Adipocyte (in vitro differentiated cells): Measurements from ENCODE around the gene STX7.

Experiments used
- DNase-seq: peaks from one replicate; pipeline ENCODE4 v3.0.0-alpha.2; 2015; ENCODE audit warnings: low read depth
- H3K27me3 ChIP-seq: replicated peaks from 2 replicates; pipeline ENCODE4 v1.7.0; 2013; ENCODE audit warnings: mild to moderate bottlenecking, low read length, moderate library complexity; ENCODE audit not compliant: control insufficient read depth, insufficient read depth
- H3K36me3 ChIP-seq: 2 replicates; pipeline ENCODE4 v1.7.0; 2013; ENCODE audit warnings: low read length, mild to moderate bottlenecking, moderate library complexity; ENCODE audit not compliant: control insufficient read depth, insufficient read depth, severe bottlenecking
- H3K4me1 ChIP-seq: 2 replicates; pipeline ENCODE4 v1.7.0; 2013; ENCODE audit warnings: mild to moderate bottlenecking, low read length, moderate library complexity; ENCODE audit not compliant: control insufficient read depth, insufficient read depth
- H3K4me3 ChIP-seq: 2 replicates; pipeline ENCODE4 v1.7.0; 2013; ENCODE audit warnings: mild to moderate bottlenecking, low read length, moderate library complexity
- H3K9ac ChIP-seq: 2 replicates; pipeline ENCODE4 v1.7.0; 2013; ENCODE audit warnings: mild to moderate bottlenecking, low read length, moderate library complexity
- H3K9me3 ChIP-seq: 2 replicates; pipeline ENCODE4 v1.7.0; 2013; ENCODE audit warnings: mild to moderate bottlenecking, low read length, moderate library complexity; ENCODE audit not compliant: control insufficient read depth

STX7 gene

GRCh38 chr6:132445201-132445951, 67.5 kb downstream of the STX7 start:
- peak overlapping the region; percentile 73 for H3K9ac ChIP-seq
- peak; percentile 77 for DNase-seq
- peaks cover 11% of the 10 kb centered on the region for H3K9me3 ChIP-seq
- no peaks in the 10 kb centered on the region for H3K27me3 ChIP-seq
- peaks cover 45% of the 10 kb centered on the region for H3K4me1 ChIP-seq
- H3K4me3 ChIP-seq: peak overlapping the region; percentile 41
- peaks cover 12% of the 10 kb centered on the region for H3K36me3 ChIP-seq

GRCh38 chr6:132443206-132443605, 69.7 kb downstream of the STX7 start:
- Histone ChIP-seq H3K36me3 (no peaks in the 10 kb centered on the region), H3K9ac (no peak overlapping the region), H3K27me3 (no peaks in the 10 kb centered on the region), H3K9me3 (peaks cover 11% of the 10 kb centered on the region), H3K4me1 (peaks cover 42% of the 10 kb centered on the region), H3K4me3 (no peak overlapping the region)
- DNase-seq: no peak

- no peak for DNase-seq
- no peaks in the 10 kb centered on the region for H3K4me1 ChIP-seq
Observed at GRCh38 chr6:132430110-132430509, 82.8 kb downstream of the STX7 start.

GRCh38 chr6:132425176-132425575, 87.7 kb downstream of the STX7 start:
- no peak overlapping the region for H3K4me3 ChIP-seq
- H3K36me3 ChIP-seq: no peaks in the 10 kb centered on the region
- no peak for DNase-seq
- no peak overlapping the region for H3K9ac ChIP-seq
- no peaks in the 10 kb centered on the region for H3K4me1 ChIP-seq
- H3K9me3 ChIP-seq: peaks cover 11% of the 10 kb centered on the region
- H3K27me3 ChIP-seq: no peaks in the 10 kb centered on the region

More at GRCh38 chr6:132430110-132430509, 82.8 kb downstream of the STX7 start:
- Histone ChIP-seq H3K27me3 (no peaks in the 10 kb centered on the region), H3K9me3 (no peaks in the 10 kb centered on the region), H3K4me3 (no peak overlapping the region), H3K36me3 (no peaks in the 10 kb centered on the region), H3K9ac (no peak overlapping the region)

GRCh38 chr6:132423839-132424238, 89.1 kb downstream of the STX7 start:
- H3K9ac ChIP-seq: no peak overlapping the region
- no peak for DNase-seq

GRCh38 chr6:132418235-132418965, 94.5 kb downstream of the STX7 start:
- no peaks in the 10 kb centered on the region for H3K36me3 ChIP-seq
- H3K4me3 ChIP-seq: peak overlapping the region; percentile 16

More at GRCh38 chr6:132423839-132424238, 89.1 kb downstream of the STX7 start:
- Histone ChIP-seq H3K27me3 (no peaks in the 10 kb centered on the region), H3K36me3 (no peaks in the 10 kb centered on the region), H3K4me1 (no peaks in the 10 kb centered on the region), H3K4me3 (no peak overlapping the region), H3K9me3 (peaks cover 11% of the 10 kb centered on the region)

GRCh38 chr6:132414761-132415160, 98.2 kb downstream of the STX7 start:
- Histone ChIP-seq H3K9ac (peak overlapping the region; percentile 23), H3K36me3 (no peaks in the 10 kb centered on the region), H3K27me3 (no peaks in the 10 kb centered on the region), H3K9me3 (peaks cover 19% of the 10 kb centered on the region), H3K4me3 (peak overlapping the region; percentile 56), H3K4me1 (peaks cover 30% of the 10 kb centered on the region)
- DNase-seq: no peak

More at GRCh38 chr6:132418235-132418965, 94.5 kb downstream of the STX7 start:
- Histone ChIP-seq H3K9me3 (peaks cover 30% of the 10 kb centered on the region), H3K9ac (no peak overlapping the region), H3K4me1 (peaks cover 22% of the 10 kb centered on the region), H3K27me3 (no peaks in the 10 kb centered on the region)
- DNase-seq: peak; percentile 16

- no peaks in the 10 kb centered on the region for H3K36me3 ChIP-seq
Observed at GRCh38 chr6:132414322-132414721, 98.6 kb downstream of the STX7 start.

GRCh38 chr6:132413499-132413802, 99.5 kb downstream of the STX7 start:
- Histone ChIP-seq H3K36me3 (no peaks in the 10 kb centered on the region), H3K4me1 (peaks cover 30% of the 10 kb centered on the region), H3K9ac (no peak overlapping the region), H3K27me3 (no peaks in the 10 kb centered on the region), H3K9me3 (peaks cover 19% of the 10 kb centered on the region), H3K4me3 (no peak overlapping the region)
- DNase-seq: peak; percentile 29

More at GRCh38 chr6:132414322-132414721, 98.6 kb downstream of the STX7 start:
- H3K9me3 ChIP-seq: peaks cover 19% of the 10 kb centered on the region
- no peaks in the 10 kb centered on the region for H3K27me3 ChIP-seq
- peak overlapping the region; percentile 23 for H3K9ac ChIP-seq
- H3K4me3 ChIP-seq: peak overlapping the region; percentile 56
- DNase-seq: no peak
- peaks cover 30% of the 10 kb centered on the region for H3K4me1 ChIP-seq

GRCh38 chr6:132412656-132413498, 100.0 kb downstream of the STX7 start:
- H3K4me1 ChIP-seq: peaks cover 30% of the 10 kb centered on the region
- H3K9me3 ChIP-seq: peaks cover 19% of the 10 kb centered on the region
- no peak overlapping the region for H3K4me3 ChIP-seq
- H3K36me3 ChIP-seq: no peaks in the 10 kb centered on the region
- H3K9ac ChIP-seq: no peak overlapping the region
- DNase-seq: peak; percentile 47
- no peaks in the 10 kb centered on the region for H3K27me3 ChIP-seq

- Histone ChIP-seq H3K9ac (no peak overlapping the region), H3K27me3 (no peaks in the 10 kb centered on the region), H3K36me3 (no peaks in the 10 kb centered on the region), H3K4me3 (no peak overlapping the region), H3K9me3 (peaks cover 7% of the 10 kb centered on the region), H3K4me1 (peaks cover 32% of the 10 kb centered on the region)
- DNase-seq: no peak
Observed at GRCh38 chr6:132411296-132411695, 101.6 kb downstream of the STX7 start.
